GM19035 (cell line): Measurements from ENCODE around the gene ATP1A2.

Source experiments
- ATAC-seq: cut with Tn5 transposase; IDR thresholded peaks from one replicate; pipeline ENCODE4 v1.9.1; 2021; ENCODE audit not compliant: unreplicated experiment

The ATP1A2 gene

GRCh38 chr1:160084771-160085321 is 30.7 kb upstream of the ATP1A2 start:
- ATAC-seq: no peak

GRCh38 chr1:160085686-160086455 is 29.7 kb upstream of the ATP1A2 start:
- no peak for ATAC-seq

- no peak for ATAC-seq
Measured at GRCh38 chr1:160086456-160086892, 29.1 kb upstream of the ATP1A2 start.

DNA sequence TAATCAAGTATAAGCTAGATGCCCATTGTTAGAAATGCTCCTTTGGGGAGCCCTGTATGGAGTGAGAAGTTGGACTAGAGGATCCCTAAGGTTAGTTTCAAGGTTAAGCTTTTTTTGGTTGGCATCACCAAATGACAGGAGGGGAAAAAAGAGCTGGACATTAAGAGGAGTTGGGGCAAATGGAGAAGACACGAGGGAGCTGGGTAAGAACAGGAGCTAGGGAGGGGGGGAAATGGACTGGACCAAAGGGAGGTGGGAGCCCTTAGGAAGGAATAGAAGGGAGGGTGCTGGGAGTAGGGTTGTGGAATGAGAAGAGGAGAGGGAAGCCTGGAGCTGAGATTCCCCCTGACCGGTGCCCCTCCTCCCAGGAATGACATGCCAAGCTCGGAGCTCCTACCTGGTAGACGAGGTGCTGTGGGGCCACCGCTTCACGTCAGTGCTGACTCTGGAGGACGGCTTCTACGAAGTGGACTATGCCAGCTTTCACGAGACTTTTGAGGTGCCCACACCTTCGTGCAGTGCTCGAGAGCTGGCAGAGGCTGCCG is 28.4 kb upstream of the ATP1A2 start:
- ATAC-seq: no peak

GRCh38 chr1:160089883-160090282 is 25.7 kb upstream of the ATP1A2 start:
- ATAC-seq: no peak

DNA sequence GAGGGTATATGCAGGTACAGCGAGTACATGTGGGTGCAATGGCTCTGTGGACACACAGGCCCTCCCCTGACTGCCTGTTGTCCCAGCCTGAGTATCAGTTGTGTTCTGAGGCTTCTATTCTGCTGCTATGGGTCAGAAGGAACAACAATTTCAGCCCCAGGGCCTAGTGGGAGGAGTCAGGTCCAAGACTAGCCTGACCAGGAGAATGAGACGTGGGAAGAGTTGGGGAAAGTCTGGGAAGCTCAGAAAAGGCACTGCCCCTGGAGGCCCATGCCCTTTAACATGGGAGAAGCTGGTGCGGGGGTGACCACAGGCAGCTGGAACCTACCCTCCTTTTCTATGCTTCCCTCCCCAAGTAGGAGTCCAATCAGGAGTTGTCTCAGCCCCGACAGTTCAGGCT is 24.8 kb upstream of the ATP1A2 start:
- no peak for ATAC-seq

GRCh38 chr1:160091666-160092223 is 23.8 kb upstream of the ATP1A2 start:
- ATAC-seq: no peak

DNA sequence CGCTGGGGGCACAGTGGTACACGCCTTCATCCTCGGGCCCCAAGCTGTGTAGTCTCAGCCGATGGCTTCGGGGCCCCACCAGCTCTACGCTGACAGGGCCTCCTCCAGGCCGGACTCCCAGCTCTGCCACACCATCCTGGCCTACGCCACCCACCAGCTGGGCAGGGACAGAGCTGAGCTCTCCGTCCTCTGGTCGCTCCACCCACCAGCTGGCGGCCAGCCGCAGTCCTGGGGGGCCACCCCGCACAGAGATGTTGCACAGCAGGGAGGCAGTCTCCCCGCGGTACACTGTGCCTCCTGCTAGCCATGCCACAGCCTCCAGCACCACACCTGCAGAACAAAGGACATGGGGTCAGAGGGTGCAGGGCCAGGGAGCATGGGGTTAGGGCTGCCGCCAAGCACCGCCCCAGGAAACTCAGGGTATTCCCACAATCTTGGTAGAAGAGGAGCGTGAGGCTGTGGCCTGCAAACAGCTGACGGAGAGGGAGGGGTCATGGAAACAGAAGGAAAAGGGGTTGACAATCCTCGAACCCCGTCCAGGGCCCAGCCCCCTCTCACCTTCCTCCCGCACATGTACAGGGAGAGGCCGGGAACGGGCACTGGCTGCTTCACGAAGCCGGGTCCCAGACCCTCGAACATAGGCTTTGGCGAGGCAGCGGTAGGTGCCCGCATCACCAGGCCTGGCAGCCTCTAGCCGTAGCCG is 23.0 kb upstream of the ATP1A2 start:
- ATAC-seq: no peak

- no peak for ATAC-seq
Measured at GRCh38 chr1:160093069-160093395, 22.5 kb upstream of the ATP1A2 start.

DNA sequence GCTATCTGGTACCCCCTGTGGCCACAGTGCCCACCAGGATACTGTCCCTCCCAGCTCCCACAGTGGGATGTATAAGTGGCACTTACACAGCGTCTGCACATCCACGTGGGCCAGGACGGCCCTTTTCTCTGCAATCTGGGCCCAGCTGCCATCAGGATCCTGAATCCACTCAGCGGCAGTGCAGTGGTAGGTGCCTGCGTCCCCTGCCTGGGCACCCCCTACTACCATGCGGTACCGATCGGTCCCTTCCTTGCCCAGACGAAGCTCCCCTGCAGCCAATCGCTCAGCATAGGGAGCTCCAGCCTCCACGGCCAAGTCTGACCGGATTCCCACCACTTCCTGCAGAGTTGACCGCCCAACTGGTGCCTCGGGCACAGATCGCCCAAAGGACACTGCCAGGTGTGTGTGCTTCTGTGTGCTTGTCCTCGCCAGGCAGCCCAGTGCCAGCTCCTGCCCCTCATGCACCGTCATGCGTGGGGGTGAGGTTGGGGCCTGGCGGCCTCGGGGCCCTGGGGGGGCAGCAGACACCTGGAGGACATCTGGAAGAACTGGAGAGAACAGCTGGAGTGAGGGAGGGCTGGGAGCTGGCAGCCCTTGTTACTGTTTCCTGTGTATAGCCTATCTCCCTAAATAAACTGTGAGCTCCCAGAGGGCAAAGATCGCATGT is 21.8 kb upstream of the ATP1A2 start:
- no peak for ATAC-seq

DNA sequence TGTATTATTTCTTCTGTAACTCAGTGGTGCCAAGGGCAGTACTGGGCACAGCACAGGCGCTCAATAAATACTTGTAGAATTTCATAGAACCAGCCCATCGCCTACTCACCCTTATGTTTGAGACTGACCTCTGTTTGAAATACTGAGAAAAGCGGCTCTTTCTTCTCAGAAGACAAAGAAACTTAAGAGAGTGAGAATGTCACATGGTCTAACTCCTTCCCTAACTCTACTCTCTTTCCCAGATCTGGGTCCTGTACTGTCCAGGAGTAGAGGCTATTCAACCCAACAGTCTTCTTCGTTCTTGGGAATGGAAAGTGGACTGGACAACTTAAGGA is 21.3 kb upstream of the ATP1A2 start:
- ATAC-seq: no peak

DNA sequence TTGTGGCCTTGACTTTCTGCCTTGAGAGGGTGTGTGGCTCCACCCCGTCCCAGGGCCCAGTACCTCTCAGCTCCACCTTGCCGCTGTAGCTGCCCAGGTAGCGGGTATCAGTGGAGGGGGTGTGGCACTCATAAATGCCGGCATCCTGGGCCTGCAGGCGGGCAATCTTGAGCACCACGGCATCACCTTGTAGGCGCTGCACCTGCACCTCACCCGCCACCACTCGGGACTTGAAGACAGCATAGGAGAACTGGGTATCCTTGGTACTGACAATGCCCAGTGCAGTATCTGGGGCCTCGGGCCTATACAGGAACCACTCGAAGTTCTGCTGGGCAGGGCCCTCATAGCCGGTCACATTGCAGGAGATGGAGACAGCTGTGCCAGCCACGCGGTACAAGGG is 20.8 kb upstream of the ATP1A2 start:
- ATAC-seq: no peak

DNA sequence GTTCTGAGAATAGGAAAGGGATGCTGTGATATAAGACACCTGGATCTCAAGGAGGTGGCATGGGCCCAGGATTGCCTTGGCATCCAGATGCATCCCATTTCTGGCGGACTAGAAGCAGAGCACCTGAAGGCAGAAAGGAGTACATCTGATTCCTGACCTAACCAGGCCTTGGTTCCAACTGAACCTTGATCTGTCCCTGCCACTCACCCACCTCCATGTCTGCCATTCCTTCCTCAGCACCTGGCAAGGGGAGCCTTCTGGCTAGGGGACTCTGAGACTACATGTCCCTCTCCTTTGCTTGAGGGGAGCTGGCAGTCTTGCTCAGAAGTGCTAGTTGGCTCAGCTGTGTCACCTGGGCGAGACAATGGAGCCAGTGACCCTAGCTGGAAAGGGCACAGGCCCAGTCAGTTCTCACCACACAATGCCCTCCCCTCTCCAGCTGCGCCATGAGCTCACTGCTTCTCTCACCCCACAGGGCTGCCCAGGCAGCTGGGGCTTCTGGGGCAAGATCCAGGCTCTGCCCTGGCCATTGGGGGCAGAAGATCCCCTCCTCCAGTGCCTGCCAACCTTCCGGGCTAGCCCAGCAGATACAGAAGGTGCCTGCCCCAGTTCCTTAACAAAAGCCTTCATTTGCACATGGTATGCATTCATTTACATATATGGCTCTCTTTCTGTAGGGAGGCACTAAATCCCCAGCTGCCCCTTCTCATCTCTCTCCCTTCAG is 20.0 kb upstream of the ATP1A2 start:
- ATAC-seq: no peak

DNA sequence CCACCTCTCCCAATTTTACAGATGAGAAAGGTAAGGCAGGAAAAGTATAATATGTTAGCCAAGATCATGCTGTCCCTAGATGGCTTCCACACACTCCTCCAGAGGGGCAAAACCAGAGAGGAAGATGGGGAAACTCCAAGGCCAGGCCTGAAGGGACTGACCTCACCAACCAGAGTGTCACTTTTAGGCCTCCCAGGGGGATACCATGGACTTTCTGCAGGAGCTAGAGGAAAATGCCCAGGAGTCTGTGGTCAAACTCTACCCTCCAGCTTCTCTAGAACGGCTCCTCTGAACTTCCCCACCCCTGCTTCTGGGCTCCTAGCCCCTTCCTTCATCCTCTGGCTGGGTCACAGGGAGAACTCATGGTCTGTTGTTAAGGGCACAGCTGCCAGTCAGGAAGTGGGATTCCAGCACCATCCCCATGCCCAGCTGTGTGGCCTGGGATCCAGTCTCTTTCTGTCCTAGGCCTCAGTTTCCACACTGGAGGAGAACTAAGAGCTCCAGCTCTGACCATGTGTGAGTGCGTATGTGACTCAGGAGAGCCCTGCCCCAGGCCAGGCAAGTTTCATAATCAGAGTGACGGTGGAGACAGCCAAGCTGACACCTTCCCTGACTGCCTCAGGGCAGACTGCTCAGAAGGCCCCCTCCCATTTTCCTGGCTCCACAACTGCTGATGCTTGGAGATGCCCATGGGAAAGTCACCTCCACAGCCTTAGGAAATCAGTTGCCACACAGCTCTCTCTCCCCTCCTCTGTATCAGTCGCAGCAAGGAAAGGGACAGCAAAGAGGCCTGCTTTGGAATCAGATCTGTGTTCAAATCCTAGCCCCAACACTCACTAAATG is 19.1 kb upstream of the ATP1A2 start:
- ATAC-seq: no peak

- no peak for ATAC-seq
Measured at GRCh38 chr1:160097151-160097910, 18.2 kb upstream of the ATP1A2 start.

DNA sequence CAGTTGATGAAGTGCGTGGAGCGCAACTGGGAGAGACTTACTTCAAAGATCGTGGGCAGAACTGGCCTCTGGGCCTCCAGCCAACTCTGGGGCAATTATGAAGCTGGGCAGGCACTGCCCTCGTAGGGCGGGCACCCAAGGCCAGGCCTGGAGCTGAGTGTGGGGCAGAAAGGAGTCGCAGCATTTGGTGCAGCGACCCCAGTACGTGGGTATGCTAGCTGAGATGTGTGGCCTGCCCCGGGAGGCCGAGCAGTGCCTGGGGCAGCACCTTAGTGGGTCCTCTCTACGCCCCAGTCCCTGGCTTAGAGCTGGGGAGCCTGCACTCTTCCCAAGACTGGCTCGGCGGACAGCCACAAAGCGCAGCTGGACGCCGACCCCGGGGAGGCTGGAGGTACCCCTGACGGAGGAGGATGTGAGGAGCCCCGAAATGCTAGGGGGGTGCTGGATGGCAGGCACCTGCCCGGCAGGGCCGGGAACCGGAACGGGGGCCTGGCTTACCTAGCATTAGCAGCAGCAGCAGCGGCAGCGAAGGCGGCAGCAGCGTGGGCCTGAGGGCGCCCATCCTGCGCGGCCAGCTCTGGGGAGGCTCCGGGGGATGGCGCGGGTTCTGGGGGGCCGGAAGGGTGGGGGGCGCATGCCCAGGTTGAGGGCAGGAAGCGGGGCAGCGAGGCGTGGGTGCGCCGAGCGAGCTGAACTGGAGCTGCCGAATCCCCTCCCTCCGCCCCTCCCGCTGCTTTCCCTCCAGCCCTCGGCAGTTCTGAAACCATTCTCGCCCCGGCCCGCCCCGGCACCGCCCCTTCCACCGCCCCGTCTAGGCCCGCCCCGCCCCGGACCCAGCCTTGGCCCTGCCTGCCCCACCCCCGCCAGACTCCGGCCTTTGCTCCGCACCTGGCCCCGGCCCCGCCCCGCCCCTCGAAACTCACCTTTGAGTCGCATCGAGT is 17.4 kb upstream of the ATP1A2 start, which contains the start of gene IGSF8:
Gene IGSF8 (minus strand): TSS at position 709 of the 941 bp plus-strand sequence. CDS start 147 bp downstream, at position 562.
- peak; percentile 45 for ATAC-seq

DNA sequence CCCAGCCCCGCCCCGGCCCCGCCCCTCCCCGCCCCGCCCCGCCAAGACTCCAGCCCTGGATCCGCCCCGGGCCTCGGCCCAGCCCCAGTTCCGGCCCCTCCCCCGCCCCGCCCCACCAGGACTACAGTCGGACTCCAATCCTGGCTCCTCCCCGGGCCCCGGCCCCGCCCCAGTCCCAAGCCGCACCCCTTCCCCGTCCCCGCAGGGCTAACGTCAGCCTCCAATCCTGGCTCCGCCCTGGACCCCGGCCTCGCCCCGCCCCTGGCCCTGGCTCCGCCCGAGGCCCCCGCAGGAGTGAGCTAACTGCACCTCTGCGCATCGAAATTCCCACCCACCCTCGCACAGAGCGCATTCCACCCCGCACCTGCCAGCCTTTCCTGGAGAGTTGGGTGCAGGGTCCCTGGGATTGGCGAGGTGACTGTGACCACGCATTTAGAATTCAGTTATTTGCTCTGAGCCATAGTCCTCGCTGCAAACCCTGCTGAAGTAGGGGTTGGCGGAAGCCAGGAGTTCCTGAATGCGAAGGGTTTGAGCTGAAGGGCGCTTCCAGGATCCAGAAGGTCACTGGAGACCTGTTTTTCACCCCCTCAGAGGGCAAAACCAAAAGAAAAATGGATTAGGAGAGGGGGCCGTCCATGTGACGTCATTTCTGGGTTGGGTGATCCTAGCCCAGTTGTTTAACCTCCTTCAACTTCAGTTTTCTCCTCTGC is 16.6 kb upstream of the ATP1A2 start:
- ATAC-seq: peak; percentile 81
